HT-29 (cell line): ENCODE results near the gene LTB4R. TPM values are rescaled to one million over a fixed set of nuclear protein-coding genes. Genes with fewer than 3 reads are reported as not detected.
"Not testable (repeated sequence)": the region's sequence is repeated elsewhere in the genome, so short reads cannot be mapped to it uniquely, and the experiment has no call there.

Source experiments
- DNase-seq: peaks from one replicate; pipeline ENCODE4 v3.0.0-alpha.2; 2015; ENCODE audit warnings: low spot score
- total RNA-seq: library from RNA; depleted of rRNA; stranded (reverse); fragments of >200 nt; shearing (Covaris generic); gene quantifications from 2 replicates; pipeline ENCODE4 v1.2.3, GENCODE V29; 2014

Gene LTB4R
- total RNA-seq, 1 experiment from 2014 or later: 9.8 TPM

DNA sequence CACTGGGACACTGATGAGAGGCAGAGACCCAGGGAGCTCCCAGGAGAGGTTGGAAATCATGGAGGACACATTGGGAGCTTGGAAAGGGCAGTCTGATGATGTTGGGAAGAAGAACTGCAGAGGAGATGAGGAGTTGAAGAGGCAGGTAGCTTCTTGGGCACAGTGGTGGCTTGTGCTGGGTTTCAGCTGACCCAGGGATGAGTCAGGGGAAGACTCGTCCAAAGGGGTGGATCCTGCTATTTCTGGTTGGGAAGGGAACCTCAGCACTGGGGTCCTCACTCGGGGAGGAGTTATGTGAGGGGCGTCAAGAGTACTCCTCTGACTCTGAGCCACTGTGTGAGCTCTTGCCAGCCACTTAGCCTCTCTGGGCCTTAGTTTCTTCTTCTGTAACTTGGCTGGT is 12.0 kb downstream of the LTB4R start:
- no peak for DNase-seq

DNA sequence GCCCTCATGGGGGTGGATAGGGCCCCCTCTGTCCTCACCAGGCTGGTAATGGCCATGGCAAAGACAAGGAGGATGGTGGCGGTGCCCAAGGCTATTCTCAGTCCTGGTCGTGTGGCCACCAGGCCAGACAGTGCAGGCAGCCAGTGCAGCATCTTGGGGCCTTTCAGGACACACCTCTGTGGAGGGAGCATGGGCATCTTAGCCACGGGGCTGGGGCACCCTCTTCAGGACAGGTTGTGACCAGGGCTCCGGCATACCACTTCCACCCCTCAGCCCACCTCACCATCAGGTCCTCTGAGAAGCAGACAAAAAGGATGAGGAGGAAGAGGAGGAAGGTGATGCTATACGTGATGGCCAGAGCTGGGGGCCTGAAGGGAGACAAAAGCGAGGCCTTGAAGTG is 12.7 kb downstream of the LTB4R start:
- no peak for DNase-seq

DNA sequence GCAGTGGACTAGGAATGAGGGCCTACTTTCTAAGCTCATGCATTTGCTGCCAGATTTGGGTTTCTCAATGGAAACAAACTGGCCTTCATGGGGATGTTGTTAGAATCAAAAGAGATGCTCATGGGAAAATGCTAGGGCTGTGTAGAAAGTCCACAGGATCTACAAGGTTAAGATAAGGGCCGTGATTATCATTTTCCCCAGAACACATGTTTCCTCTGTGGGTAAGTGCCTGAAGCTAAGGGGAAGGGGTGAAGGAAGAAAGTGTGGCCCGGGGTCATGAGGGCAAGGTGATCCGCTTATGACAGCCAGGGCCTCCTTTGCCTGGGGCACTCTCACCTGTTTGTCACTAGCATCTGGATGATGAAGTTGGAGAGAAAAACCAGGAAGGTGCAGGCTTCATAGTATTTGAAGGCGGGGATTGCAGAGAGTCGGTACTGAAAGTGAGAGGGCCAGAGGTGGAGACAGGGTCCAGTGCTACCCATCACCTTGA is 13.8 kb downstream of the LTB4R start:
- DNase-seq: no peak

DNA sequence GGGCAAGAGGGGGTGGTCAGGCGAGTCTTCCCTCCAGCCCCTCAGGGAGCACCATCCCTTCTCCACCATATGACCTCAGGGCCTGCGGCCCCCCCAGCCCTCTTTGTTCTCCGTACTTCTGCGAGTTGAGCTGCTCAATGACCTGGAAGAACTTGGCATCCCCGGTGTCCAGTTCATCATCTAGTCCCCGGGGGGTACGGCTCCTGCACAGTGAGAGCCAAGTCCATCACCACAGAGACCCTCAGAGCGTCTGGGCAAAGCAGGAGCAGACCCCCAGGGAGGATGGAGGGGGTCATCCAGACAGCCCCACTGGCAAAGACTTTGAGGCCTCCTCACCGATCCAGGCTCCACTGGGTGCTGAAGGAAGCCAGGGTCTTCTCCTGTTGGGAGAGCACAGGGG is 14.7 kb downstream of the LTB4R start:
- DNase-seq: no peak

DNA sequence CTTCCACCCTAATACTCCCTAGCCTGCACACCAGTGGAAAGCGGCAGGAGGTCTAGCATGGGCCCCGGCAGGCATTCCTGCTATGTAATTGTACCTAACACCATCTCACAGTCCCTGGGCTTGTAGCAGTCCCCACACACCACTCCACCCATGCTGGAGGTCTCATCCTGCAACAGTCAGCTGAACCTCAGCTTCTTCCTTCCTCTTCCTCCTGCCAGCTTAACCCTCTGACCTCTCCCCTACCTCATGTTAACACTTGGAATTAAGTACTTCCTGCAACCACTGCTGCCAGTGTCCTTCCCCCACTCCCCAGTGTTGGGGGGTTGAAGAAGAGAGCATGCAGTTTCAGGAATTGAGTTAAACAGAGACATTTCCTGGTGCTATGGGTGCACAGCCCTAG is 16.0 kb downstream of the LTB4R start:
- DNase-seq: no peak

DNA sequence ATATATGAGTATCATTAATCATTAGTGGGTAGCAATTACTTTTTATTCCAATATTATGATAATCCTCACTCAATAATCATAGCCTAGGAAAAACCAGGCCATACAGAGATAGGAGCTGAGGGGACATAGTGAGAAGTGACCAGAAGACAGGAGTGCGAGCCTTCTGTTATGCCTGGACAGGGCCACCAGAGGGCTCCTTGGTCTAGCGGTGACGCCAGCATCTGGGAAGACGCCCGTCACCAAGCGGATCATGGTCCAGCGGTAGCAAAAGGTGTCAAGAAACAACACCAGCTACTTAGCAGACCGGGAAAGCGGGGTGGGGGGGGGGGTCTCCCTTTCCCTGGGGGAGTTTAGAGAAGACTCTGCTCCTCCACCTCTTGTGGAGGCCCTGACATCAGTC is 16.6 kb downstream of the LTB4R start:
- not testable (repeated sequence) for DNase-seq

DNA sequence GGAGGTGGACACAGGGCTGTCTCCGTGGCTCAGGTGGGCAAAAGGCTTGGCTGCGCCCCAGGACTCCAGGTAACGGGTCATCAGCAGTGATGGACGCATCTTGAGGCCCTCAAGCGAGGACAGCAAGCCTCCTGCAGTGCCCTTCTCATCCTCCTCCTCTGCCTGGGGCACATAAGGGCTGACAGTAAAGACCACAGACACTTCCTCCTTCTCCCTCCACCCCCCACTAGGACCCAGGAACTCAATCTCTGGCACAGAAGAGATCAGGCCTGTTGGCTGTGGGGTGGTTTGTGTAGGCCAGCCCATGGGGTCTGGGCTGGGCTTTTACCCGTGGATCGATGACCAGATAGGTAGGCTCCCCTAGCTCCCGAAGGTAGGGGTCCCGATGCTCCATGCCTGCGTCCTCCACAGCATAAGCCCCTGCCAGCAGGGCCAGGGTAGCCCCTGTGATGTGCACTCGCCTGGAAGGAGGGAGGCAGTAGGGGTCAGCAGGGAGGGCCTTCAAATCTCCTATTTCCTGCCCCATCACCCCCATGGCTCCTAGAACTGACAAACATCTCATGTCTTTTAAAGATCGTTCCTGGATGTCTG is 17.9 kb downstream of the LTB4R start:
- DNase-seq: no peak

DNA sequence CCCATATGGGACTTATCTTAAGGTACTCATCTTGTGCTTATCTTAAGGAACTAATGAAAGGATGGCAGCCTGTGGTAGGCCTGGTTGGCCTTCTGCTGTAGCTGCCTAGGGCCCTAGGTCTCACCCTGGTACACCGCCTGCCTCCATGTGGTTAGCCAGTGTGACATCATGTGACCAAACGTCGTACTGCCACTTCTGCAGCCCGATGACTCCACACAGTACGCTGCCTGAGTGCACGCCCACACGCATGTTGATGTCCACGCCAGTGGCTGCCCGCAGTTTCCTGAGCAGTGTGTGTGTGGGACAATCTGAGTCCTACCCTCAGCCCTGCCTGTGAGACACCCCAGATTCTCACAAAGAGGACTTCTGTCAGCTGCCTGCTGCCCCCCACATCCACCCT is 18.4 kb downstream of the LTB4R start:
- DNase-seq: no peak

DNA sequence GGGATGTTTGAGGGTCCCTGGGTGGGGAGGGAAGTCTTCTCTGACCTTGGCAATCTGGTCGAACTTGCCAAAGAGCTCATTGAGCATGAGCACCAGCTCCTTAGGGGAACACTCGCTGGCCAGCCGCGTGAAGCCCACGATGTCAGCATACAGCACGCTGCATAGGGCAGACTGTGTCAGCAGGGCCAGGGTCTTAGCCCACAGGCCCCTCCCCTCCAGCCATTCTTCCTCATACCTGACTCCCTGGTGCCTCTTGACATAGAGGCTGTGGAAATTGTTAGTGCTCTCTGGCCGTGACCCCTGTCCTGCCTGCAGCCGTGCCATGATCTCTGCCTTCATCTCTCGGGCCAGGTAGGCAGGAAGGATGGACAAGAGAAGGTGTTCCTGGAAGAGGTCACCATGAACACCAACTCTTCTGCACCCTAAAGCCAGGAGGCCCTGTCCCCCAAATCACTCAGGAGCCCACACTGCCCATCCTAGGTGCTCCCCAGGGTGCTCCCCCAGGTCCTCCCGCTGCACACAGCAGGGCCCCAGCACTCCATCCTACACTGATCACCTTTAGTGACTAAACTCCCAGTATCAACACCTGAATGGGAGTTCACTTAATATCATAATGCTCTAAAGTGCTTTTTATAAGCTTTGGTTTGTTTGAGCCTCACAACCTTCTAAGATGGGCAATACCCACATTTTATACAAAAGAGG is 19.8 kb downstream of the LTB4R start:
- DNase-seq: no peak

DNA sequence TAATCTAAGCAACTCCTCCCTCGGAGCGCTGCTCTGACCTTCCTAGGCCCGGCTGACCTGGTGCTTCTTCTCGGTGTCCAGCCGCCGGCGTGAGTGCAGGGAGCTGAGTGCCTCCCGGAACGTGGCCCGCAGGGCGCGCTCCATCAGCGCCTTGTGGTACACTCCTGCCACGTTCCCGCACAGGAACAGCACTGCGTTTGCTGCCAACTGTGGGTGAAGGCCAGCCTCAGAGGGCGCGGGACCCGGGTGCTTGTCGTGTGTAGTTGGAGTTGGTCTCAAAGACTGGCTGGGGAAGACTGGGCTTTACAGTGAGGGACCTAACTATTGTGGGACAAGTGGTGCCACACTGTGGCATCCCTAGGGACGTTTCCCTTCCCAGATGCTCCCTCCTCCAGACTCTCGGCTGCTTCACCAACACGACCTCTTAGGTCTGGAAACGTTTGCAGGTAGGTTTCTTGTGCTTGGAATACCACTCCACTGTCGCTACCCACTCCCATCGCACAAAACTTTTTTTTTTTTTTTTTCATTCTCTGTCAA is 20.5 kb downstream of the LTB4R start:
- DNase-seq: peak; percentile 19

DNA sequence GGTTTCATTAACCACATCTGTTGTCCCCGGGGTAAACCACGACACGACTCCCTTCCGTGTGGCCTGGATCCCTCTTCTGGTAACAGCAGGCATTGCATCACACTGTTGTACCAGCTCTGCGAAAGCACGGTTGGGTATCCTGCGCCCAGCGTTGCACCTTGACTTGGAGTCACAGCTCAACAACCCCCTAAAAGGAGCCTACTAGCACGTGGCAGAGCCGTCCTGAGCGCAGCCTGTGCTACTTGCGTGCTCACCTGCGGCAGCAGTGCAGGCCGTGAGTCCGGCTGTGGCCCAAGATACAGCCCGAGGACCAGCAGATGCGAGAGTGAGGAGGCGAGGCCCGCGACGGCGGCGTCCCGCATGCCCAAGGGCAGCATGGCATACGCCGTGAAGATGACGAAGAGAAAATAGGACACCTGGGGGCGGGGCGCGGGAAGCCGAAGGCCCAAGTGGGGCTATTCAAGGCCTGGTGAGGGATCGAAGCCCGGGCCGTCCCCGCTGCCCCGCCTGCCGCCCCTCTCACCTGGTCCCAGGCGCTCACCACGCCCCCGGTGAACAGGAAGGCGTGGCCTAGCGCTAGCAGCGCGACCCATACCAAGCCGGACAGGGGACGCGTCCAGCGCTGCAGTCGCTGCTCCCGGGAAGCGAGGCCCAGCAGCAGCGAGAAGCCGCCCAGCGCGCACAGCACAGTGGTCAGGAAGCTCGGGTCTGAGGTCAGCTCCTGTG is 21.1 kb downstream of the LTB4R start:
- DNase-seq: peak; percentile 71

DNA sequence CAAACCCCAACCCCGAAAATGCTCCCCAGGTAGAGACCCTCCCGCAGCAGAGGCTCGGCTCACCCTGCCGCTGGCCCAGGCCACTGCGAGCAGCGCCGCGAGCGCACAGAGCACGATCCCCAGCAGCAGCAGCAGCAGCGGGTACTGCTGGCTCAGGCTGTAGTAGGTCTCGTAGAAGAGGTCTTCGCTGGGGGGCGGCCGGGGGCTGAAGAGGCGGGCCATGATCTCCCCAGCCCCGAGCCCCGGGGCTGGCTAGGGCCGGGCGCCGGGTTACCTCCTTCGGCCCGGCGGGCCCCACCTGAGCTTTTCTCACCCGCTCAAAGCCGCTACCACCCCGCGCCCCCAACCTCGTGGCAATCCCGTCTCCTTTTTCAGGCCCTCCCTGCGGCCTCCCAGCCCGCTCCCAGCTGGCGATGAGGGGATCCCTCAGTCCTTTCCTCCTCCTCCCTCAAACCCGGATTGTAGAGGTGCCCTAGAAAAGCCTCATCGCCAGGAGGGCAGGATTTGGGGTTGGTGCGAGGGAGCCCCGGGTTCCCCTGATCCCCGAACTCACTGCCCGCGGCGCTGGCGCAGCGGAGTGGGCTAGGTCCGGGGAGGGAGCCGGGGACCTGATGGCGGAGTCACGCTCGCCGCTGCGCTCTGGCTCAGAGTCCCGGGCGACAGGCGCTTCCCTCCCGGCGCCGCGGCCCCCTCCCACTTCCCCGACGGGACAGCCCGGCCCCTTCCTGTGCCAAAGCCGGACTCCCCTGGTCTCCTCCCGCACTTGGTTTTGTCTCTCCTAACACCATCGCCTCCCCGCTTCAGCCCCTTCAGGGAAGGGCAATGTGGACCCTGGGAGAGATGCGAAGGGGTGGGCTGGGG is 23.4 kb downstream of the LTB4R start, which contains the start of gene ADCY4:
Gene ADCY4, minus strand, starts transcription at position 641 of the 861 bp plus-strand sequence. Its CDS starts 419 bp downstream, at position 222.
- no peak for DNase-seq

DNA sequence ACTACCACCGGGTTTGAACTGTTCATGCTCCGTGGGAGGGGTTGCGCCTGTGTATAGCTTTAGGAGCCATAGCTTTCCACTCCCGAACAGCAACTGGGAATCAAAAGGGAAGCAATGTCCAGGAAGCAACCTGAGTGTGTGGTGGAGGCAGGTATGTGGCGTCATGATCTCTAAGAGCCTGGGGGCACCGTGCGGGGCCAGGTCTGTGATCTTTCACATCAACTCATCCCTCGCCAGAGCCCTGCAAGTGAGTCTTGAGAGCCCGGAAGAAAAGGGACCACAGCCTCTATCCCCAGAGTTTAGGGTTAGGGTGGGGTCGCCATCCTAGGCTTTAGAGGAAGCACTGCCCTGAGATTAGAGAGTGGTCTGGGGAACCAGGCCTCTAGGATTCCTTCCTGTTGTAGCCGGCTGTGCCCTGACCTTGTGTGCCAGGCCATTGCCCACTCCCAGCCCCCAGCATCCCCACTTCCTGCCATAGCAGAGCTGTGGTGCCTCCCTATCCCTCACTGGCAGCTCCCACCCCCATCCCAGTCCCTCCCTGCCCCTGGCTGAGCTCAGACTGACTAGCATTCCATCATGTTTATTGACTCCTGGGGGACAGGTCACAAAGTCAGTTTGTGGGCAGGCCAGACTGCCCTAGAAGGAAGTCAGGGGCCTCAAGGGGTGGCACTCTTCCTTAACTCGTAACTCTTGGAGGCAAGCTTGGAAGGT is 24.3 kb downstream of the LTB4R start:
- DNase-seq: peak; percentile 50

DNA sequence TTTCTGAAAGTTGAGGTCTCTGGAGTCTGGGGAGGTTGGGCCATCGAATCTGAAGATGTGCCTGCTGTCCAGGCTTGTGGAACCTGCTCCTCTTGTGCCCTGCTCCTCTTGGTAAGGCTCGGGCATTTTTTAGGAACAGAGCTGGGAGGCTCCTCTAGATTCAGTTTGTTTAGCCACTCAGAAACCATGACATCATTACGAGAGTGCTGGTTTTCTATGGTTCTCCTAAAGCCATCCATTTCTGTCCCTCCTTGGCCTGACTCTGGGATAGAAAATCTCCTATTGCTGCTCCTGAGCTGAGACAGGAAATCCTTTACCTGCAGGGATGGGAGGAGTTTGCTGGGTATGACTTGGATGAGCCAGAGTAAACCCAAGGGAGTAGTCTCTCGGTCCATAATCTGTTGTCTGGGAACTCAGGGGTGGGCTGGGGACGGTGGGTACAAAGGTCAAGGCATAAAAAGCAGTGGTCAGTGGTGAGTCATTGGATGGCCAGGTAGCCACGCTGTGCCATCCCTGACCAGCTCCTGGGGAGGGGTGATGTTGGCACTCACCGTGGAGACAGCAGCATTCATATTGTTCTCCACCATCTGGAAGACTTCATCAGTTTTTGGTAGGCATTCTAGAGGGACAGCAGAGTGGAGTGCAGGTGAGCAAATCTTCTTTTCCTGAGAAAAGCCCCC is 26.0 kb downstream of the LTB4R start:
- DNase-seq: peak; percentile 33

DNA sequence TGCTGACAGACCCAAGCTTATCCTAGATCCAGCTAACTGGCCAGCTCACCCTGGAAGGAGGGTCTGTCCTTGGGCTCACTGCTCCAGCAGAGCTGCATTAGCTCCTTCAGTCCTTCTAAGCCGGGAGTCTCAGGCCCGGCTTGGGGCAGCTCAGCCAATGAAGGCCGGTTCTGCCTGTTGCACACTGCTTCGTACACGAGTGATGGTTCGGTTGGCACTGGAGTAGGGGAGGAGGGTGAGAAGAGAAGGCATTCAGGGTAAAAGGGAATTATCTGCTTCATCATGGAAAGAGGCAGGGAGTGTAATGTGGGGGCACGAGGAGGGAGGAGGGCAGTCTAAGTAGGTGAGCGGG is 26.5 kb downstream of the LTB4R start:
- DNase-seq: no peak

DNA sequence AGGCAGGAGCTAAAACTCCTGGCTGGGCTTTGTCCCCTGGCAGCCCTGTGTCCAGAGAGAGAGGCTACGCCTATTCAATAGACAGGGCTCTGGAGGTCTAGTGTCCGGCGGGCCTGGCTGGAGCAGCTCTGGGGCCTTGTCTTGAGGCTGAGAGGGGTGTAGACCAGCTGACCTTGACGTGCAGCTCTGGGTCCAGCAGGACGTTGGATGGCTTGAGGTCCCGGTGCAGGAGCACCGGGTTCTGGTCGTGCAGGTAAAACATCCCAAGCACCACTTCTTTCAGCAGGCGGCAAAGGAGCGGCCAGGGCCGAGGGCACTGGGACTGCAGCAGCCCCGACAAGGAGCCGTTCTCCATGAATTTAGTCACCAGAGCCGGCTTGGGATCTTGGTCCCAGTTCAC is 27.5 kb downstream of the LTB4R start:
- DNase-seq: no peak

DNA sequence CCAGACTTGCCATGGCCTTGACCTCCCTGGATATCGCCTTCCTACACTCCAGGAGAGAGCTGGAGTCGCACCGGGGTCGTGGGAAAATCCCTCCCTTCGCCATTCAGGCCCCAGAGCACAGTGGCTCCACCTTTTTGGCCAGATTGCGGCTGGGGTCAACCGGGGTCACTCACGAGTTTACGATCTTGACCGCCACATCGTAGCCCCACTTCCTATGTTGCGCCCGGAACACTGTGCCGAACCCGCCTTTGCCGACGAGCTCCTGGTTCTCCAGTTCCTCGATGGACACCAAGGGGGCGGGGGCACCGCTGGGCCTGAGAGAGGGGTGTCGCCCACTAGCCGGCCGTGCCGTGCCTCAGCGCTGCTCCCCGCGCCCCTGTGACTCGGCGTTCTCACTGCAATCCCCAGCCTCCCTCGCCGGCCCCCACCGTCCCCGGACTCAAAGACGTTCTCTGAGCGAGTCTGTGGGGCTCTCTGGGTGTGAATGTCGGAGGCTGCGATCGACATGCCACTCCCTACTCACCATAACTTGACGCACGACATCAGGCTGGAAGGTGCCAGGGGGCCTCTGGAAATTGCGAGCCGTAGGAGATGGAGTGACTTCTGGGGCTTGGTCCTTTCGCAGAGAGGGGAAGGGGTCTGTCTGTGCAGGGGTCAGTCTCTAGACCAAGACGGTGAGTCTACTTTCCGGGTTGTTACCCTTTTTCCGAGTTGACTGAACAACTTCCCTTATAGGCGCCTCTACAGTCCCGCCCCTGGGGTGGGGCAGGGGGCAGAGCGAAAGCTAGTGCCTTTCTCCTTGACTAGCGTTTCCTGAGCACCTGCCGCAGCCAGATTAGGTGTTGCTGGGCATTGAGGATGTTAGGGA is 28.2 kb downstream of the LTB4R start, which contains the start of gene RIPK3:
Gene RIPK3, minus strand, starts transcription at position 708 of the 868 bp plus-strand sequence. Its CDS starts 165 bp downstream, at position 543.
- DNase-seq: peak; percentile 73

DNA sequence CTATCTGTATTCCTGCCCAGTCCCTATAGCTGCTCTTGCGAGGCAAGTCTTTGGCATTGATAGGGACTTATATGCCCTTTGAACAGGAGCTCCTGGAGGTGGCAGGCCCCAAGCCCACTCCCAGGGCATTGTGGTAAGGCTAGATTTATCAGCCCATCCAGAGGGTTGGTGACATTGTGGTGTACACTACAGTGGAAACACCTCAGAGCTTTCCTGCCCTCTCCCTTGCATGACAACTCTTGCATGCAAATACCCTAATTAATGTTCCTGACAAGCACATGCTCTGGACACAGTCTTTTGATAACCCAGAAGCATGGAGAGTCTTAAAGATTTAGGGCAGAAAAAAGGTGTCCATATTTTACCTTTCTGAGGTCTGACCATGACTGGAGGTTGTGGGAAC is 29.3 kb downstream of the LTB4R start:
- DNase-seq: no peak

DNA sequence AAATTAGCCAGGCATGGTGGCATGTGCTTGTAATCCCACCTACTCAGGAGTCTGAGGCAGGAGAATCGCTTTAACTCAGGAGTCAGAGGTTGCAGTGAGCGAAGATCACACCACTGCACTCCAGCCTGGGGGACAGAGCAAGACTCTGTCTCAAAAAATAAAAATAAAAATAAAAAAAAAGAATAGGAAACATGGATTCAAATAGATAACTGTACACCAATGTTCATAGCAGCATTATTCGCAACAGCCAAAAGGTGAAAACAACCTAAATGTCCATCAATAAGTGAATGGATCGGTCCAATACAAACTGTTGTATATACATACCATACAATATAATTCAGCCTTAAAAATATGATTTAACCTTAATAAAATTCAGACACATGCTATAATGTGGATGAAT is 31.6 kb downstream of the LTB4R start:
- DNase-seq: no peak
